ENCODE data around the gene RUNX3. TPM values are rescaled to one million over a fixed set of nuclear protein-coding genes. Genes with fewer than 3 reads are reported as not detected.

Gene RUNX3
- total RNA-seq, 1 experiment from 2014 or later, result 22.6 TPM

GRCh38 chr1:24951337-24951736, 21.3 kb upstream of the RUNX3 start:
- Histone ChIP-seq H3K79me2 (ENCODE audit: insufficient read depth, low read length) (no peaks in the 10 kb centered on the region), H2AFZ (ENCODE audit: low read depth, low read length, poor library complexity, severe bottlenecking) (no peak overlapping the region), H3K4me3 (replicated peaks in 1 of 2; ENCODE audit: low read depth in 1 of 2, low read length in 2 of 2) (no peak overlapping the region), H3K9me3 (ENCODE audit: control insufficient read depth in 1 of 2, insufficient read depth in 1 of 2, low read depth in 1 of 2, low read length in 2 of 2) (no peaks in the 10 kb centered on the region), H4K20me1 (ENCODE audit: insufficient read depth) (no peaks in the 10 kb centered on the region), H3K9ac (ENCODE audit: low read length) (no peak overlapping the region), H3K27me3 (ENCODE audit: insufficient read depth, low read length) (no peaks in the 10 kb centered on the region), H3K4me1 (ENCODE audit: control insufficient read depth in 1 of 2, insufficient read depth in 2 of 2, low read length in 2 of 2) (peaks cover 0 to 27% of the 10 kb centered on the region in 2 experiments; a peak in 2 of 4 replicates), H3K9me2 (ENCODE audit: insufficient read depth) (no peaks in the 10 kb centered on the region), H3K27ac (ENCODE audit: low read depth, low read length) (no peak overlapping the region), H3K36me3 (ENCODE audit: control insufficient read depth in 1 of 2, insufficient read depth in 2 of 2, low read length in 2 of 2) (no peaks in the 10 kb centered on the region), H3K4me2 (ENCODE audit: low read length) (no peak overlapping the region)
- no TSS peak for BruUV-seq (replicated peaks)
- intact Hi-C loops (cut with micrococcal nuclease), result no loop called here
- ATAC-seq (no peak), DNase-seq (ENCODE audit: low read depth, low spot score) (no peak)
- CTCF ChIA-PET, result interaction anchor here (1.2 to 1.4 kb wide), 2 partner anchors 19 to 53 kb away, joined by 3 to 7 read pairs; no protein-coding TSS in a partner anchor
- 0 out of 2 replicates have a peak, but pooled peaks have one; percentile 17 for TF ChIP-seq SP1 (IDR thresholded peaks at IDR 0.05; ENCODE audit: low read depth)
- TF ChIP-seq FOSL1 (IDR thresholded peaks at IDR 0.05; ENCODE audit: low read depth), result peak; percentile 24; the same call in 1 of the 2 replicates
- TF ChIP-seq CBX3 (IDR thresholded peaks at IDR 0.05; ENCODE audit: low read depth), result peak; percentile 32; the same call in 1 of the 2 replicates
- no peak for TF ChIP-seq CEBPB (IDR thresholded peaks at IDR 0.05; ENCODE audit: low read depth)
- TF ChIP-seq JUND (IDR thresholded peaks at IDR 0.05), result no peak
- RAD21 ChIA-PET (ENCODE audit: low non-redundant PET in 1 of 2, low total read pairs in 2 of 2, uncharacterized antibody in 2 of 2, unreplicated experiment in 2 of 2), result no interaction called here
- POLR2A ChIA-PET, result no interaction called here

GRCh38 chr1:24949331-24949881, 19.3 kb upstream of the RUNX3 start:
- CTCF ChIA-PET, result no interaction called here
- no peak for TF ChIP-seq YY1 (IDR thresholded peaks at IDR 0.05; ENCODE audit: extremely low read depth, insufficient replicate concordance, low read depth, low read length)
- TF ChIP-seq POLR2AphosphoS5 (IDR thresholded peaks at IDR 0.05; ENCODE audit: low read depth, low read length), result no peak
- no peak for TF ChIP-seq EZH2phosphoT487 (IDR thresholded peaks at IDR 0.05; ENCODE audit: borderline replicate concordance)
- no peak for TF ChIP-seq ELF1 (IDR thresholded peaks at IDR 0.05; ENCODE audit: borderline replicate concordance, low read depth)
- TF ChIP-seq JUND (IDR thresholded peaks at IDR 0.05), result no peak
- no peak for TF ChIP-seq EZH2 (IDR thresholded peaks at IDR 0.05)
- intact Hi-C loops (cut with micrococcal nuclease), result no loop called here
- Histone ChIP-seq H3K36me3 (ENCODE audit: control insufficient read depth in 1 of 2, insufficient read depth in 2 of 2, low read length in 2 of 2) (no peaks in the 10 kb centered on the region), H3K79me2 (ENCODE audit: insufficient read depth, low read length) (no peaks in the 10 kb centered on the region), H4K20me1 (ENCODE audit: insufficient read depth) (no peaks in the 10 kb centered on the region), H3K4me2 (ENCODE audit: low read length) (no peak overlapping the region), H3K4me3 (replicated peaks in 1 of 2; ENCODE audit: low read depth in 1 of 2, low read length in 2 of 2) (no peak overlapping the region), H3K9me2 (ENCODE audit: insufficient read depth) (no peaks in the 10 kb centered on the region), H3K27ac (ENCODE audit: low read depth, low read length) (no peak overlapping the region), H3K27me3 (ENCODE audit: insufficient read depth, low read length) (no peaks in the 10 kb centered on the region), H3K9ac (ENCODE audit: low read length) (no peak overlapping the region), H3K9me3 (ENCODE audit: control insufficient read depth in 1 of 2, insufficient read depth in 1 of 2, low read depth in 1 of 2, low read length in 2 of 2) (no peaks in the 10 kb centered on the region), H2AFZ (ENCODE audit: low read depth, low read length, poor library complexity, severe bottlenecking) (no peak overlapping the region), H3K4me1 (ENCODE audit: control insufficient read depth in 1 of 2, insufficient read depth in 2 of 2, low read length in 2 of 2) (peaks cover 0 to 15% of the 10 kb centered on the region in 2 experiments; a peak in 1 of 4 replicates)
- POLR2A ChIA-PET, result no interaction called here
- ATAC-seq (no peak), DNase-seq (ENCODE audit: low read depth, low spot score) (no peak)
- BruUV-seq (replicated peaks), result no TSS peak
- RAD21 ChIA-PET (ENCODE audit: low non-redundant PET in 1 of 2, low total read pairs in 2 of 2, uncharacterized antibody in 2 of 2, unreplicated experiment in 2 of 2), result no interaction called here
